ENCODE results near the gene FAM53C.

FAM53C gene

DNA sequence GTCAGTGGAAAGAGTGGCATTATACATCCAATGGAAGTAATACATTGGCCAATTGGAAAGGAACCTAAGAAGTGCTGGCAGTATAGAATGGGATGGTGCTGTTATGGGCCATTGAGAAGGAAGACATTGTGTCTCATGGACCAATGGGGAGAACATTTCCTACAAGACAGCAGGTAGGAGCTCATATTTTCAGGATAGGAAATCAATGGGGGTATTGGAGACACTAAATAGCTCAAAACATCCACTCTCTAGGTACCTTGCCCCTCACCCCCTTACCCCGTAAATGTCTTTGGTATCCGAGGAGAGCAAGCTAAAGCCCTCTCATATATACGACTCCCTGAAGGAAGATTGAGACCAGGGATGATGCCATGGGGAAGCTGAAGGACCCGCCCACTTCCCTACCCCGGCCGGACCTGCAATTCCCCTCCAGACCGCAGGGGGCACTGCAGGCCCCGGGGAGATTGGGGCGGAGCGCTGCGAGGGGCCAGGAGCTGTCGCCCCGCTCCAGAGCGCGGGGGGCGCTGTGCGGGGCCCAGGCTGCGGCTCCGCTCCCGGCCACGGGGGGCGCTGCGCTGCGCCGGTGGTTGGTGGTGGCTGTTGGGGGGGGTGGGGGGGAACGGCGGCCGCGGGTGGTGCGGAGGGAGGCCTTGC is 14.1 kb downstream of the FAM53C start, which contains the start of gene KDM3B:
KDM3B (plus strand) TSS at position 615 of the 651 bp plus-strand sequence. CDS start 111 bp downstream, outside the sequence.
- peaks cover 19% of the 10 kb centered on the region for H3K4me1 ChIP-seq (ENCODE audit: control insufficient read depth, low read depth, low read length)
- no peaks in the 10 kb centered on the region for H3K9me3 ChIP-seq (ENCODE audit: control insufficient read depth, low read depth, low read length)
- peak within 1 kb of the TSS; percentile 89 for H3K9ac ChIP-seq (ENCODE audit: low read length)
- H3K36me3 ChIP-seq (ENCODE audit: control insufficient read depth, low read depth, low read length): peaks cover 22% of the 10 kb centered on the region
- no peaks in the 10 kb centered on the region for H3K27me3 ChIP-seq (ENCODE audit: control insufficient read depth, insufficient read depth, low read length)
- H3K27ac ChIP-seq (ENCODE audit: low read length): peak within 1 kb of the TSS; percentile 58
- peak within 1 kb of the TSS; percentile 97 for H3K4me3 ChIP-seq (ENCODE audit: low read length)

DNA sequence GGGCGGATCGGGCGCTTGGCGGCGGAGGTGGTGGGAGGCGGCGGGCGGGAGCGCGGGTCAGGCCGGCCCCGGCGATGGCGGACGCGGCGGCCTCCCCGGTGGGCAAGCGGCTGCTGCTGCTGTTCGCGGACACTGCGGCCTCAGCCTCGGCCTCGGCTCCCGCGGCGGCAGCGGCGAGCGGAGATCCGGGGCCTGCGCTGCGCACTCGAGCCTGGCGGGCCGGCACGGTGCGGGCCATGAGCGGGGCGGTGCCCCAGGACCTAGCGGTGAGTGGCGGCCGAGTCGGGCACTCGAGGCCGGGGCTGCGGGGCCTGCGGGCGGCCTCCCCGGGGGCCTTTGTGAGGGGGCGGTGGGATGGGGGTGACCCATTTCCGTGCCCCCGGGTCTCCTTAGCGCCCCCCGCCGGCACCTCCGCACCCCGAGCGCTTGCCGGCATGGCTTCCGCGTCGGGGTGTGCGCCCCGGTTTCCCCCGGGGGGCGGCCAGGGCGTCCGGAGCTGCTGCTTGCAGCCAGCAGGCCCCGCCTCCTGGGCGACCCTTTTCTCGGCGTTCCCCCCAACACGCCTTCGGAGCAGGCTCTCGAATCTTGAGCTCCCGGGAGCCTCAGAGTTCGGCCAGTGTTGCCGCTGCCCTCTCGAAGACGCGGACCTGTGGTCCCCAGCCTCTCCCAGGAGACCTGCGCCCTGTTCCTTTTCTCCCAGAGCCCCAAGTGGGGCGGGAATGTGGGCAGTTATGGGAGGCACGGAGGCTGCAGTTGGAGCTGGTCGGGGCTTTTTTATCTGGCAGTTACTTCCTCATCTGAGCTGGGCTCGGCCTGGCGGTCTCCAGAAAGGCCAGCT is 14.9 kb downstream of the FAM53C start:
- Histone ChIP-seq H3K4me1 (ENCODE audit: control insufficient read depth, low read depth, low read length) (peaks cover 19% of the 10 kb centered on the region), H3K9me3 (ENCODE audit: control insufficient read depth, low read depth, low read length) (no peaks in the 10 kb centered on the region), H3K36me3 (ENCODE audit: control insufficient read depth, low read depth, low read length) (peaks cover 14% of the 10 kb centered on the region), H3K4me3 (ENCODE audit: low read length) (peak overlapping the region; percentile 97), H3K27me3 (ENCODE audit: control insufficient read depth, insufficient read depth, low read length) (no peaks in the 10 kb centered on the region), H3K27ac (ENCODE audit: low read length) (peak overlapping the region; percentile 58), H3K9ac (ENCODE audit: low read length) (peak overlapping the region; percentile 89)

DNA sequence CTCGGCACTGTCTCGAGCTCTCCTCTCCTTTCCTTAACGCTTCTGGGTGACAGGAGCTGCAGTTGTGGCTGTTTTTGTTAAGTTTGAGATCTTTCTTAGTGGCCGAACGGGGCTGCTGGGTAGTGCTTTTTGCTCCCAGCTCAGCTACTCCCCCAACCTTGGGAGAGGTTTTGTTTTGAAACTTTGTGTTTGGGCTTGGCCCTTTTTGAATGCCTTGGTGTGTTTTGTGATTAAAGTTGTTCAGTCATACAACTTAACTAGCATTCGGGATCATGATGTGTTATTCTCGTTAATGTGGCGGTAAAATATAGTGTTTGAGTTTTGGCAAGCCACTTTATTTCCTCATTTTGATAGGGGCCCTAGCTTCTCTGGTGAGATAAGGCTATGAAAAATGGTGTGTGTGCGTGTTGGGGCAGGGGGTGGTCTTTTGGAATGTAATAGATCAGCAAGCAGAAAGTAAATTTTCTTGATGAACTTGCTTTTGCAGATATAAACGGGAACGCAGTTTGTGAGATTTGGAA is 15.6 kb downstream of the FAM53C start:
- Histone ChIP-seq H3K4me1 (ENCODE audit: control insufficient read depth, low read depth, low read length) (peaks cover 19% of the 10 kb centered on the region), H3K9ac (ENCODE audit: low read length) (peak overlapping the region; percentile 89), H3K9me3 (ENCODE audit: control insufficient read depth, low read depth, low read length) (no peaks in the 10 kb centered on the region), H3K27me3 (ENCODE audit: control insufficient read depth, insufficient read depth, low read length) (no peaks in the 10 kb centered on the region), H3K27ac (ENCODE audit: low read length) (peak overlapping the region; percentile 58), H3K36me3 (ENCODE audit: control insufficient read depth, low read depth, low read length) (peaks cover 8% of the 10 kb centered on the region), H3K4me3 (ENCODE audit: low read length) (peak overlapping the region; percentile 97)

DNA sequence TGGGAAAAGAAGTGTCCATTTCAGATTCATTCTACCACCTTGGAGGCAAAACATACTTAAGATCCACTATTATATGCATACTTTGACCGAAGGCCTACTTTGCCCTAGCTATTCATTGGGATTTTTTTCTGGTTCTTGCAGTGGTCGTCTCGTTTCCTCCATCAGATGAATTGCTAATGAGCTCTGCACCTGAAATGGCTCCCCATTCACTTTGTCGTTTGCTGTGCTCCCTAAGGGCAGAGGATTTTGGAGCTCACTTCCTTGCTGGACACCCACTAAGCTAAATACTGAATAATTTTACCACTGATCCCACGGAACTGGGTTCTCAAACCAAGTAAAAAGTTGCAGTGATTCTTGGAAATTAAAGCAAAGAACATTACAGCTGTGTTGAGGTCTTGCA is 16.3 kb downstream of the FAM53C start:
- H3K27me3 ChIP-seq (ENCODE audit: control insufficient read depth, insufficient read depth, low read length): no peaks in the 10 kb centered on the region
- H3K36me3 ChIP-seq (ENCODE audit: control insufficient read depth, low read depth, low read length): peaks cover under 1% of the 10 kb centered on the region
- no peak overlapping the region for H3K27ac ChIP-seq (ENCODE audit: low read length)
- H3K9me3 ChIP-seq (ENCODE audit: control insufficient read depth, low read depth, low read length): no peaks in the 10 kb centered on the region
- peaks cover 19% of the 10 kb centered on the region for H3K4me1 ChIP-seq (ENCODE audit: control insufficient read depth, low read depth, low read length)
- peak overlapping the region; percentile 97 for H3K4me3 ChIP-seq (ENCODE audit: low read length)
- no peak overlapping the region for H3K9ac ChIP-seq (ENCODE audit: low read length)

DNA sequence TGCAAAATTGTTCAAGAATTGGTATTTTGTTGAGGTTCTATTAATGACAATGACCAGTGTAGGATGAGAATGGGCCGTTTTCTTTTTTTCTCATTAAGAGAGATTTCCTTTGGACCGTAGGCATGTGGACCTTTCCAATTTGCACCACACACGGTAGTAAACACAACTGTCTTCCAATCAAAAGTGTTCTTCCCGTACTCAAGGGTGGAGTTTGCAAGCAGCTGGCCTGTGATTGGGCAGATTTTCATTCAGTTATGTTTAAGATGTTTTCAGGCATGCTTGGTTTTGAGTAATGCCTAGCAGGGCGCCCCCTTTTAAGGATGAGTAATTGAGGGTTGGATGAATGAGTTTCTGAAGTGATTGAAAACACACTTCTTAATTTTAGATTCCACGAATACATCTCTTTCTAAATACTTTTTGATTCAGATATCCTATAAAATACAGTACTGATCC is 16.9 kb downstream of the FAM53C start:
- Histone ChIP-seq H3K27ac (ENCODE audit: low read length) (no peak overlapping the region), H3K4me1 (ENCODE audit: control insufficient read depth, low read depth, low read length) (peaks cover 19% of the 10 kb centered on the region), H3K9ac (ENCODE audit: low read length) (no peak overlapping the region), H3K36me3 (ENCODE audit: control insufficient read depth, low read depth, low read length) (no peaks in the 10 kb centered on the region), H3K9me3 (ENCODE audit: control insufficient read depth, low read depth, low read length) (no peaks in the 10 kb centered on the region), H3K4me3 (ENCODE audit: low read length) (peak overlapping the region; percentile 97), H3K27me3 (ENCODE audit: control insufficient read depth, insufficient read depth, low read length) (no peaks in the 10 kb centered on the region)

DNA sequence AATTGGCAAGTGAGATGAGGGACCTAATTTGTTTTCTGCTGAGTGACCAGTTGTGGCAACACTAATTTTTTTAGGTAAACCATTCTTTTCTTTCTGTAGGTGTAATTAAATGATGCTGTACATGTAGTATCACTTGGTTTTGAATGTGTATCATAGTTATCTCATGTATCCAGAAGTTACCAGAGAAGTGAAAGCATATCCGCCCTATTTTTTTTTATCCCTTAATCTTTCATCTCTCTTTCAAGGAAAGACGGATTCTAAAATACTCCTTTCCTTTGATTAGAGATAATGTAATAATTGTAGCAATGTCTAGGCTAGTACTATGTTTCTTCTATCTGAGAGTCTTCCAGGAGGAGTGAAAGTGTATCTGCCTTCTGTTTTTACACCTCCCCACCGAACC is 21.6 kb downstream of the FAM53C start:
- no peaks in the 10 kb centered on the region for H3K36me3 ChIP-seq (ENCODE audit: control insufficient read depth, low read depth, low read length)
- H3K27ac ChIP-seq (ENCODE audit: low read length): no peak overlapping the region
- H3K9ac ChIP-seq (ENCODE audit: low read length): no peak overlapping the region
- H3K27me3 ChIP-seq (ENCODE audit: control insufficient read depth, insufficient read depth, low read length): no peaks in the 10 kb centered on the region
- H3K4me1 ChIP-seq (ENCODE audit: control insufficient read depth, low read depth, low read length): peaks cover 8% of the 10 kb centered on the region
- no peaks in the 10 kb centered on the region for H3K9me3 ChIP-seq (ENCODE audit: control insufficient read depth, low read depth, low read length)
- H3K4me3 ChIP-seq (ENCODE audit: low read length): no peak overlapping the region

DNA sequence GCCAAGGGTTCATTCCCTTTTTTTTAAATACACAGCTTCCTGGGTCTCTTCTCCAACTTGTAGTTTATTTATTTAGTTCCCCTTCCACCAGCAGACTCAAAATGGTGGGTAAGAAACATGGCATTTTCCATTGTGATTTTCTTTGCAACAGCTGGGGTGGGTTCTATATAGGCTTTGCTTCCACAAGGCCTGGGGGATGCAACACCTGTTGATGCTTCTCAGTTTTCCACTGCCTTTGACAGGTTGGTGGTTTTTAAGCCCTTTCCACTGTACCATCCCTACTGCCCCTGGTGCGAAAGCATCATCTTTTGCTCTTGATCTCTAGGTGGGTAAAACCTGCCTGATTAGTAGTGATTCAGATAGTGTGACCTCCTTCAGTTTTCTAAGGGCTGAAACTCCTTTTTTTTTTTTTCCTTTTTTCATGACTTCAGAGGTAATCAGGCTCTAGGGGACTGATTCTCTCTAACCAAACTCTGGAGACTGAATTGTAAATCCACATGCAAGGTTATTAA is 22.9 kb downstream of the FAM53C start:
- no peaks in the 10 kb centered on the region for H3K36me3 ChIP-seq (ENCODE audit: control insufficient read depth, low read depth, low read length)

DNA sequence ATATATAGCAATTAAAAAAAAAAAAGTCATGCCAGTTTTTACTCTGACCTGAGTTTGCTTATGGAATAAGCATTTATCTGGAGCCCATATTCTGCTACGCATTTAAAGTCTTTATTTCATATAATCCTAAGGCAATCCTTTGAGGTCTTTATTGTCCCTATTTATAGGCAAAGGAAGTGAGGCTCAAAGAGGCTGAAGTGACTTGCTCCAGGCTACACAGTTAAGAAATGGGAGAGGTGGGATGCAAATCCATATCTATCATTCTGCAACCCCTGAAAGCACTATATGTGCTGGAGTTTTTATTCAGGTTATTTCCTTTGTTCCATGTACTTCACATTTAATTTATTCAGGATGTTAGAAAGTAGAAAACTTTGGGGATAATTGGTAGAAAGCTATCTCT is 26.5 kb downstream of the FAM53C start:
- no peaks in the 10 kb centered on the region for H3K4me1 ChIP-seq (ENCODE audit: control insufficient read depth, low read depth, low read length)
- no peak overlapping the region for H3K4me3 ChIP-seq (ENCODE audit: low read length)
- H3K27ac ChIP-seq (ENCODE audit: low read length): no peak overlapping the region
- H3K36me3 ChIP-seq (ENCODE audit: control insufficient read depth, low read depth, low read length): no peaks in the 10 kb centered on the region
- H3K9ac ChIP-seq (ENCODE audit: low read length): no peak overlapping the region
- no peaks in the 10 kb centered on the region for H3K9me3 ChIP-seq (ENCODE audit: control insufficient read depth, low read depth, low read length)
- no peaks in the 10 kb centered on the region for H3K27me3 ChIP-seq (ENCODE audit: control insufficient read depth, insufficient read depth, low read length)

More for the DNA sequence above, 22.9 kb downstream of the FAM53C start:
- Histone ChIP-seq H3K27me3 (ENCODE audit: control insufficient read depth, insufficient read depth, low read length) (no peaks in the 10 kb centered on the region), H3K4me3 (ENCODE audit: low read length) (no peak overlapping the region), H3K9me3 (ENCODE audit: control insufficient read depth, low read depth, low read length) (no peaks in the 10 kb centered on the region), H3K27ac (ENCODE audit: low read length) (no peak overlapping the region), H3K9ac (ENCODE audit: low read length) (no peak overlapping the region), H3K4me1 (ENCODE audit: control insufficient read depth, low read depth, low read length) (no peaks in the 10 kb centered on the region)

DNA sequence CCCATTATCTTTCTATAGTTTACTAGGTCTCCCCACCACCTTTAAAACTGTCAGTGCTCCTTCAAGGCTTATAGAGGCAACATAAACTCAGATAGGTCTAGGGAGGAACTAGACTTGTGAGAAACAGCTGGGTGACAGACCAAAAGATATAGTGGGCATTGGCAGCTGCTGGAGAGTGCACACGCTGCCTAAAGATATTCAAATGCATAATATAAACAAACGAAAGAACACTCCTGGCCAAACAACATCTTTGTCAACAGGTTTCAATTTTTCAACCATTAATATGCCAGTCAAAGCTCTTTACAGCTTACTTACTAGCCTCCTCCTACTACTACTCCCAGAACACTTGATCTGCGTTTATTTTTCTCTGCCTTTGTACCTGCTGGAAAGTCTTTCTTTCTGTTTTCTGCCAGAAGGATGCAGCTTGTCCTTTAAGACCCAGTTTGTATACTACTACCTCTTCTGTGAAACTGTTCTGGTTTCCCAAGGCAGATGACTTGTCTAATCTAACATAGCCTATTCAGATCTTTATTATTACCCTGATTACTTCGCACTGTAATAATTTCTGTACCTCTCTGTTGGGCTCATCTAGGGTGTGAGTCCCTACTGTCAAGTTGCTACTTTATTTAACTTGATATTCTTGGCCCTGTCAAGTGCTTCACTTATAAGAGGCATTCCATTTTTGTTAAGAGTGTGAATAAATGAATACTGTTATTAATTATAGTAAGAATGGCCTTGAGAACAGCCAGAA is 28.7 kb downstream of the FAM53C start:
- H3K36me3 ChIP-seq (ENCODE audit: control insufficient read depth, low read depth, low read length): no peaks in the 10 kb centered on the region
- H3K4me3 ChIP-seq (ENCODE audit: low read length): no peak overlapping the region
- H3K27me3 ChIP-seq (ENCODE audit: control insufficient read depth, insufficient read depth, low read length): no peaks in the 10 kb centered on the region

DNA sequence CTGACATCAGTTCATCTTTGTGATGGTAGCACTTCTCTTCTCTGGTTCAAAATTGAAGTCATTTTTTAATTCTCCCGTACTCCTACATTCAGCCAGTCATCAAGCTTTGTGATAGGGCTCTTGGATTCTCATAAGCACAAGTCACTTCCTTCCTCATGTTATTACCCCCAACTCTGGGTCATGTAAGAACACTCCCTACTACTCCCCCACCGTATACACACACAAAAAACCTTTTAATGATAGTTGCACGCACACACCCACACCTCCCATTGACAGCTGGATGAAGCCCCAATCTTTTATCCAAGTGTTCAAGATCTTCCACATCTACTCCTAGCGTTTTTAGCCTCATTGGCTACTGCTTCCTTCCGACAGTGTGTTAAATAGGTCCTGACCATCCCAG is 31.2 kb downstream of the FAM53C start:
- Histone ChIP-seq H3K9me3 (ENCODE audit: control insufficient read depth, low read depth, low read length) (no peaks in the 10 kb centered on the region), H3K27me3 (ENCODE audit: control insufficient read depth, insufficient read depth, low read length) (no peaks in the 10 kb centered on the region), H3K4me3 (ENCODE audit: low read length) (no peak overlapping the region), H3K27ac (ENCODE audit: low read length) (no peak overlapping the region), H3K36me3 (ENCODE audit: control insufficient read depth, low read depth, low read length) (no peaks in the 10 kb centered on the region), H3K9ac (ENCODE audit: low read length) (no peak overlapping the region), H3K4me1 (ENCODE audit: control insufficient read depth, low read depth, low read length) (no peaks in the 10 kb centered on the region)

More for the DNA sequence above, 28.7 kb downstream of the FAM53C start:
- no peak overlapping the region for H3K27ac ChIP-seq (ENCODE audit: low read length)
- H3K9ac ChIP-seq (ENCODE audit: low read length): no peak overlapping the region
- no peaks in the 10 kb centered on the region for H3K4me1 ChIP-seq (ENCODE audit: control insufficient read depth, low read depth, low read length)
- H3K9me3 ChIP-seq (ENCODE audit: control insufficient read depth, low read depth, low read length): no peaks in the 10 kb centered on the region

DNA sequence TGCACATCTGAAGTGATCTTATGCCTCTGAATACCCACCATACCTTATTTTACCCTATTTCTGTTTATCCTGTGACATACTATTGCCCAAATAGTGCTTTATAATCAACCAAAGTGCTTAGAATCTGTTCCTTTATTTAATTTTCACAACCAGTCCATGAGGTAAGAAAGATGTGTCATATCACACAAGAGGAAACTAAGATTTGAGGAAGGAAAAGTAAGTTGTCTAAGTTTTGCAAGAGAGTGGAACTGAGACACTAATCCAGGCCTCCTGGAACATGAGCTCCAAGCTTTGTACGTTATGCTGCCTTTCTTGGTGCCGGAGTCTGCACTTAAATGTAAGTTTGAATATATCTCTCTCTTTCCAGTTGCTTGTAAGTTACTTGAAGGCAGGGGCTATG is 31.6 kb downstream of the FAM53C start:
- H3K27me3 ChIP-seq (ENCODE audit: control insufficient read depth, insufficient read depth, low read length): no peaks in the 10 kb centered on the region
- no peak overlapping the region for H3K4me3 ChIP-seq (ENCODE audit: low read length)
- no peak overlapping the region for H3K27ac ChIP-seq (ENCODE audit: low read length)
- no peaks in the 10 kb centered on the region for H3K9me3 ChIP-seq (ENCODE audit: control insufficient read depth, low read depth, low read length)
- peaks cover 2% of the 10 kb centered on the region for H3K36me3 ChIP-seq (ENCODE audit: control insufficient read depth, low read depth, low read length)
- H3K9ac ChIP-seq (ENCODE audit: low read length): no peak overlapping the region
- H3K4me1 ChIP-seq (ENCODE audit: control insufficient read depth, low read depth, low read length): no peaks in the 10 kb centered on the region
